Jurkat, Clone E6-1 (cell line): Measurements from ENCODE around the gene SPIB.
"Not testable (repeated sequence)": the region's sequence is repeated elsewhere in the genome, so short reads cannot be mapped to it uniquely, and the experiment has no call there.

ENCODE experiments used
- DNase-seq: peaks from one replicate; pipeline ENCODE4 v3.0.0-alpha.2; 2011; ENCODE audit warnings: low read depth, low spot score
- H3K4me3 ChIP-seq: 2 replicates; pipeline ENCODE4 v1.5.1; 2011; ENCODE audit warnings: mild to moderate bottlenecking, low read length, control low read depth, moderate library complexity

Gene SPIB

DNA sequence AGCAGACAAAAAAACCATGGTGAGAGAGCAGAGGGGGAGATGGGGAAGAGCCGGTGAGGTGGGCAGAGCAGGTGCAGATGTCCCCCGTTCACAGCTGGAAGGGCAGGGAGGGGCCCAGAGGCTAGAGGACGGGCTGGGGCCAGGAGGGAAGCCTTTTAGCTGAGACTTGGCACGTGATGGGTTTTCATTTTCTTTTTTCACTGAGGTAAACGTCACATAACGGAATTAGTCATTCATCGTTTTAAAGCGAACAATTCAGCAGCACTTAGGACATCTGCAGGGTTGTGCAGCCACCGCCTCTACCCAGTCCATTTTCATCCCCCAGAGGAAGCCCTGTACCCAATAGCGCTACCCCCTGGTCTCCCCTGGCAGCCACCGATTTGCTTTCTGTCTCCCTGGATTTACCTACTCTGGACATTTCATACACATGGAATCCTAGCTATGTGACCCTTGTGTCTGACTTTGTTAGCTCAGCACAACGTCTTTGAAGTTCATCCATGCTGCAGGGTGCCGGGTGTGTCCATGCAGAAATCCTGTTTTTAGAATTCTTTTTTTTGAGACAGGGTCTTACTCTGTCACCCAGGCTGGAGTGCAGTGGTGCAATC is 41.5 kb downstream of the SPIB start:
- no peak for DNase-seq
- H3K4me3 ChIP-seq: no peak overlapping the region

DNA sequence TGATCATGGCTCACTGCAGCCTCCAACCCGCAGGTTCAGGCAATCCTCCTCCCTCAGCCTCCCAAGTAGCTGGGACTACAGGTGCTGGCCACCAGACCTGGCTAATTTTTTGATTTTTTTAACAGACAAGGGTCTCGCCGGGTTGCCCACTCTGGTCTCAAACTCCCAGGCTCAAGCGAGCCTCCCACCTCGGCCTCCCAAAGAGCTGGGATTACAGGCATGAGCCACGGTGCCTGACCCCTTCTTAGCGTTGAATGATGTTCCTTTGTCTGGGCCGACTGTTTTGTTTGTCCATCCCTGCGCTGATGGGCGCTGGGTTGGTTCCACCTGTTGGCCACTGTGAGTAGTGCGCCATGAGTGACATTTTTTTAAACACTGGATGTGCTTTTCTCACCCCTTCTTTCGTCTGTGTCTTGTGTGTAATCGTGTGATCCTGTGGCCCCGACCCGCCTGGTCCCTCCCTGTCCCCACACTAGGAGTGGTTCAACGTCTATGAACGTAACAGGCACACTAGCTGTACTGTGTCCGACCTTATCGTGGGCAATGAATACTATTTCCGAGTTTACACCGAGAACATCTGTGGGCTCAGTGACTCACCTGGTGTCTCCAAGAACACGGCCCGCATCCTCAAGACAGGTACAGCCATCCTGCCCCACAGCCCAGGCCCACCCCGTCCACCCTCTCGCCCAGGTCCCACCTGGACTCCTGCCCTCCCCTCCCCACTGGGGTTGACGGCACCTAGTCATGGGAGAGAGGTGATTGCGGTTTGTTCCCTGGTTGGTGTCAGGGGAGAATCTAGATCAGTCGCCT is 42.5 kb downstream of the SPIB start:
- no peak overlapping the region for H3K4me3 ChIP-seq
- peak; percentile 43 for DNase-seq

DNA sequence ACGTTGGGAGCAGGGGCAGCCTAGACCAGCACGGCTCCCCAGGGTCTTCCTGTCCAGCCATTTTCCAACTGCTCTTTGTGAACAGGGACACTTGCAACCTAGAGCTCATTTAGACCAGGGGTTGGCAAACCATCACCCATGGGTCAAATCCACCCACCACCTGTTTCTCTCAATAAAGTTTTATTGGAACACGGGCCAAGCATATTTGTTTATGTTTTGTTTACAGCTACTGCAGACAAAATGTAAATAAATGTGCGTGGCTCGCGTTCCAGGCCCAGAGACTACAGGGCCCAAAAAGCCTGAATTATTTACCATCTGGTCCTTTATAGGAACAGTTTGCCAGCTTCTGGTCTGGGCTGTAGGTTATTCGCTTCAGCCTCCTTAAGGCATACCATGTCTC is 44.2 kb downstream of the SPIB start:
- no peak overlapping the region for H3K4me3 ChIP-seq
- no peak for DNase-seq

GRCh38 chr19:50464348-50464747 is 45.6 kb downstream of the SPIB start:
- no peak overlapping the region for H3K4me3 ChIP-seq
- DNase-seq: no peak

GRCh38 chr19:50465000-50465399 is 46.3 kb downstream of the SPIB start:
- H3K4me3 ChIP-seq: no peak overlapping the region
- DNase-seq: no peak

DNA sequence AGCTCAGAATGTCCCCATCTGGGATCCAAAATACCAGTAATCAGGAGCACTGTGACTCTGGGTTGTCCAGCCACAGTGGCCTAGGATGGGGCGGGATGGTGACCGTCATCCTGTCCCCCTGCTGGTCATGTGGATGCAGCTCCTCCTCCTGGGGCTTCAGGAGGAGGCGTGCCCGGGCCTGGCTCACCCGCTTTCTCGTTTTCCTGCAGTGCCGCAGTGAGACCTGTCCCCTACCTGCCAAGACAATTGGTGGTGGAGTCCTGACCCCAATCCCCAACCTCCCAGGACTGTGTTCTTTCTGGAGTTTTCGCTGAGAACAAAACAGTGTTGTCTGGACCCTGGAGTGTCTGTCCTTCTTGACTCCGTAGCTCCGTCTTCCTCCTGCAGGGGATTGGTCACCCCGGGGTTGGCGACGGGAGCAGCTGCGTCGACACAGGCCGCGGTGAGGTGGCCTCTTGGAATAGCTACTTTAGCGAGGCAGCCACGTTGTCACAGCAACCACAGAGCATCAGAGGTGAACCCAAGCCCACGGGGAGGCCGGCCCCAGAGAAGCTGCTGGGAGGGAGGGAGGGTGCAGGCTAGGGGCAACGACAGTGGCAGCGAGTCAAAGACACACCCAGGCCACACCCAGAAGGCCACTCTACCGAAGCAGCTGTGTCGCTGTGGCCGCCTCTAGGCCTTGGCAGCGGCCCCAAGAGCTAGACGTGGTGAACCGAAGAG is 47.4 kb downstream of the SPIB start:
- no peak overlapping the region for H3K4me3 ChIP-seq
- DNase-seq: no peak

GRCh38 chr19:50466706-50467039 is 47.9 kb downstream of the SPIB start:
- no peak for DNase-seq
- no peak overlapping the region for H3K4me3 ChIP-seq

- DNase-seq: no peak
- H3K4me3 ChIP-seq: no peak overlapping the region
Measured at GRCh38 chr19:50467566-50467965, 48.8 kb downstream of the SPIB start.

GRCh38 chr19:50468818-50469217 is 50.1 kb downstream of the SPIB start:
- H3K4me3 ChIP-seq: no peak overlapping the region
- no peak for DNase-seq

GRCh38 chr19:50473336-50473735 is 54.6 kb downstream of the SPIB start:
- not testable (repeated sequence) for H3K4me3 ChIP-seq, DNase-seq

DNA sequence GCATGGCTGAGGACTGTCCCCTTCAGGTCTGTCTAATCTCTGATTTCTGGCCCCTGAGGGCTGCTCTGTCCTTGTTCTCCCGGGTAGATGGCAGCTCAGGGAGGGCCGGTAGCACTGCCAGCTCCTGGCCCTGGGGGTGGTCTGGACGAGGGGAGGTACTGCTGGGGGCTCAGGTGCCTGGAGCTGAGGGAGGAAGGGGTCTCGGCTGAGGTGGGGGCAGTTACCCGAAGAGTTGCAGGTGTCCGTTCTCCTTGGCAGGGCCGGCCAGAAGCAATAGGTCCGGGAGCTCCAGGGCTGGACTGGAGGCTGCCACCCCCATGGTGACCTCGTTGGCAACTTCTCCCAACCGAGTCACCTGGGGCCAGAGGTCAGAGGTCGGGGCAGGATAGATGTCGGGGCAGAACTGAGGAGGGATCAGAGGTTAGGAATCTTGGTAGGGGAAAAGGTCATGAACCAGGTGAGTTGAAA is 56.4 kb downstream of the SPIB start:
- DNase-seq: no peak
- no peak overlapping the region for H3K4me3 ChIP-seq

- H3K4me3 ChIP-seq: no peak overlapping the region; the same call in 1 of the 2 replicates
Measured at GRCh38 chr19:50475736-50476223, 57.0 kb downstream of the SPIB start.

DNA sequence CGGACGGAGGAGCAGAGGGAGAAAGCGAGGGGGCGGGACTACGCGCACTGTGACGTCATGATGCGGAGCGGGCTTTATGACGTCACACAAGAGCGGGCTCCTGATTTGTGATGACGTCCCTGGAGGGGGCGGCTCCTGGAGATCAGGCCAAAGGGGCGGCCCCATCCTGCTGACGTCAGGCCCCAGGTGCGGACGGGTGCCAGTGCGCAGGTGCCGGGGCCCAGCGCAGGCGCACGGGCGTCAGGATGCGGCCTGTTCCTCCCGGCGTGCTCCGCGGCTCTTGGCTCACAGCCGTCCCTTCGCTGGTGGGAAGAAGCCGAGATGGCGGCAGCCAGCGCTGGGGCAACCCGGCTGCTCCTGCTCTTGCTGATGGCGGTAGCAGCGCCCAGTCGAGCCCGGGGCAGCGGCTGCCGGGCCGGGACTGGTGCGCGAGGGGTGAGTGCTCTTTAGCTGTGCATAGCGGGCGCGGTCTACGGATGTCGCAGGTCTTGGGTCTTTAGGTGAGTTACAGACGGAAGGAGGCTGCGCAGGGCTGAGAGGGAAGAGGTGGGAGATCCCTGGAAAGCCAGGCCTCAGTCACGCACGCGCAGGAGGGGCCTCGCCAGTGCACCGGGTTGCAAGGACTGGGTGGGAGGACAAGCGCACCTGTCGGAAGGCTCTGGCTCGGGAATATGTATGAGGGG is 57.6 kb downstream of the SPIB start, which contains the start of the genes EMC10 and GARIN5A:
Gene EMC10, plus strand, starts transcription at position 284 of the 683 bp plus-strand sequence. Its CDS starts 38 bp downstream, at position 322.
Gene GARIN5A, minus strand, starts transcription at position 625 of the 683 bp plus-strand sequence. Its CDS starts 460 bp downstream, at position 165.
- DNase-seq: peak; percentile 92
- peak within 1 kb of the TSS; percentile 94 for H3K4me3 ChIP-seq

More at GRCh38 chr19:50475736-50476223, 57.0 kb downstream of the SPIB start:
- no peak for DNase-seq

DNA sequence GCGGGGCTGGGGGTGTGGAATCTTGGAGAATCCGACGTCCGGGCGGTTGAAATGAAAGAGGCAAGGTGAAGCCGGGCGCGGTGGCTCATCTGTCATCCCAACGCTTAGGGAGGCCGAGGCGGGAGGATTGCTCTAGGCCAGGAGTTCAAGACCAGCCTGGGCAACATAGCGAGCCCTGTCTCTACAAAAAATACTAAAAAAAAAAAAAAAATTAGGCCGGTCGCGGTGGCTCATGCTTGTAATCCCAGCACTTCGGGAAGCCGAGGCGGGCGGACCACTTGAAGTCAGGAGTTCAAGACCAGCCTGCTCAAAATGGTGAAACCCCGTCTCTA is 58.1 kb downstream of the SPIB start:
- H3K4me3 ChIP-seq: peak overlapping the region; percentile 94

GRCh38 chr19:50477751-50478515 is 59.2 kb downstream of the SPIB start:
- no peak for DNase-seq
- H3K4me3 ChIP-seq: no peak overlapping the region; the same call in 1 of the 2 replicates

More for the DNA sequence above, 58.1 kb downstream of the SPIB start:
- DNase-seq: no peak

- DNase-seq: peak; percentile 83
- no peak overlapping the region for H3K4me3 ChIP-seq
Measured at GRCh38 chr19:50478901-50479715, 60.4 kb downstream of the SPIB start.

DNA sequence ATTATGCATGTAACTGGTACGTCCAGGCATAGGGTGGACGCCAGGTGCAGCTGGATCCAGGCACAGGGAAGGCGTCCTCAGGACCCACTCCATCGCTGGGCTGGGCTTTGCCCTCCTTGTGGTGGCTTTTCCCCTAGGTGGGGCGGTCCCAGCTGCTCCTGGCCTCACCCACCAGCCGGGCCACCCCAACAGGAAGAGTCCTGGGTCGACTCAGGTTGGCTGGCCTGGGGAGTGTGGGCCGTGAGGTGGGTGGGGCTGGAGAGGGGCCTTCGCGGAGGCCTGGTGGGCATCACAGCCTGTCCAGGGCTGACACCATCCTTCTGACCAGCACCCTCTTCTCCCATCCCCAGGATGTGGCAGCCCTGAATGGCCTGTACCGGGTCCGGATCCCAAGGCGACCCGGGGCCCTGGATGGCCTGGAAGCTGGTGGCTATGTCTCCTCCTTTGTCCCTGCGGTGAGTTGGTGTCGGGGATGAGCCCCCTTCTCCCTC is 61.1 kb downstream of the SPIB start:
- H3K4me3 ChIP-seq: no peak overlapping the region
- DNase-seq: no peak
